Inflammatory macrophage treated with lipopolysaccharide for 4 hours (primary cell): ENCODE results near the gene SNIP1.
"Not testable (repeated sequence)": the region's sequence is repeated elsewhere in the genome, so short reads cannot be mapped to it uniquely, and the experiment has no call there.

Experiments used
- DNase-seq: peaks from one replicate; pipeline ENCODE4 v3.0.0-alpha.2; 2020

SNIP1 gene

GRCh38 chr1:37553927-37554808 is at the start of gene SNIP1:
TSS of gene SNIP1 (minus strand) at chr1:37554293. CDS start at chr1:37554229, 64 bp downstream.
- peak; percentile 97 for DNase-seq

GRCh38 chr1:37602750-37603694 is 48.9 kb upstream of the SNIP1 start:
- DNase-seq: peak; percentile 18

GRCh38 chr1:37601441-37601840 is 47.3 kb upstream of the SNIP1 start:
- no peak for DNase-seq

- no peak for DNase-seq
These were observed 45.8 kb upstream of the SNIP1 start for GRCh38 chr1:37599940-37600339.

- DNase-seq: no peak
These were observed 42.1 kb upstream of the SNIP1 start for GRCh38 chr1:37596182-37596667.

GRCh38 chr1:37595440-37596181 is 41.5 kb upstream of the SNIP1 start, which contains the start of gene GNL2:
TSS of gene GNL2 (minus strand) at chr1:37595937. CDS start at chr1:37595822, 115 bp downstream.
- peak; percentile 98 for DNase-seq

- DNase-seq: no peak
These were observed 39.6 kb upstream of the SNIP1 start for GRCh38 chr1:37593726-37594125.

GRCh38 chr1:37588939-37589338 is 34.8 kb upstream of the SNIP1 start:
- DNase-seq: no peak

- DNase-seq: not testable (repeated sequence)
These were observed 30.5 kb upstream of the SNIP1 start for GRCh38 chr1:37584544-37584943.

GRCh38 chr1:37575692-37576091 is 21.6 kb upstream of the SNIP1 start:
- DNase-seq: no peak

- DNase-seq: no peak
These were observed 20.9 kb upstream of the SNIP1 start for GRCh38 chr1:37574834-37575480.

GRCh38 chr1:37570528-37571334 is 16.6 kb upstream of the SNIP1 start:
- no peak for DNase-seq

GRCh38 chr1:37567023-37567422 is 12.9 kb upstream of the SNIP1 start:
- DNase-seq: no peak

GRCh38 chr1:37564892-37565291 is 10.8 kb upstream of the SNIP1 start:
- DNase-seq: no peak

GRCh38 chr1:37562984-37563383 is 8.9 kb upstream of the SNIP1 start:
- DNase-seq: no peak

- DNase-seq: no peak
These were observed 7.3 kb upstream of the SNIP1 start for GRCh38 chr1:37561133-37562132.

- DNase-seq: no peak
These were observed 6.5 kb upstream of the SNIP1 start for GRCh38 chr1:37560401-37561132.

- DNase-seq: not testable (repeated sequence)
These were observed 5.9 kb upstream of the SNIP1 start for GRCh38 chr1:37559957-37560379.

- no peak for DNase-seq
These were observed 5.0 kb upstream of the SNIP1 start for GRCh38 chr1:37559080-37559479.
